ENCODE measurements around the gene APOL4.

APOL4 gene

DNA sequence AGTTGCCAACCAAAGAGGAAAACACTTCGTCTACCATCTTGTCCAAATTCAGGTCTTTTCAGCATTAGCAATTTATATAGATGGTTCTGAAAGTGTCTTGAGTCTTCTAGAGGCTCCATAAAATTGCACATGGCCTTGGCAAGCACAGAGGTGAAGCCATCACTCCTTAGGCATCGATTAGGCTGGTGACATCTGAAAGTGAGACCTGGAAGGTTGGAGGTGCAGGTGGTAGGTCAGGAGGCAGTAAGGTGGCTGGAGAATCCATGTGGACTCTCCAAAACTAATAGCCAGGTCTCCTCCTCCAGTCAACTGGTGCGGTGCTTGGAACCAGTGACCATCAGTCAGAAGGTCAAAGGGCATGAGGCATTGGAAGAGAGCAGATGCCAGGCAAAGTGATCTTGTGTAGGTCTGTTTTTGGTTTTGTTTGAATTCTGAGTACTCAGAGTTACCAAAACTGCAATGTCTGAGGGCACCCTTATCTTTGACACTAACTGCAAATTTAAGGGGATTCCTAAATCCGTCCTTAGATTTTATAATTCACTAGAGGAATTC is 44.3 kb upstream of the APOL4 start:
- TF ChIP-seq, protein P1, sequence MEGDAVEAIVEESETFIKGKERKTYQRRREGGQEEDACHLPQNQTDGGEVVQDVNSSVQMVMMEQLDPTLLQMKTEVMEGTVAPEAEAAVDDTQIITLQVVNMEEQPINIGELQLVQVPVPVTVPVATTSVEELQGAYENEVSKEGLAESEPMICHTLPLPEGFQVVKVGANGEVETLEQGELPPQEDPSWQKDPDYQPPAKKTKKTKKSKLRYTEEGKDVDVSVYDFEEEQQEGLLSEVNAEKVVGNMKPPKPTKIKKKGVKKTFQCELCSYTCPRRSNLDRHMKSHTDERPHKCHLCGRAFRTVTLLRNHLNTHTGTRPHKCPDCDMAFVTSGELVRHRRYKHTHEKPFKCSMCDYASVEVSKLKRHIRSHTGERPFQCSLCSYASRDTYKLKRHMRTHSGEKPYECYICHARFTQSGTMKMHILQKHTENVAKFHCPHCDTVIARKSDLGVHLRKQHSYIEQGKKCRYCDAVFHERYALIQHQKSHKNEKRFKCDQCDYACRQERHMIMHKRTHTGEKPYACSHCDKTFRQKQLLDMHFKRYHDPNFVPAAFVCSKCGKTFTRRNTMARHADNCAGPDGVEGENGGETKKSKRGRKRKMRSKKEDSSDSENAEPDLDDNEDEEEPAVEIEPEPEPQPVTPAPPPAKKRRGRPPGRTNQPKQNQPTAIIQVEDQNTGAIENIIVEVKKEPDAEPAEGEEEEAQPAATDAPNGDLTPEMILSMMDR (IDR thresholded peaks at IDR 0.05), result no peak
- intact Hi-C loops (cut with DNase I; ENCODE audit: low total_unique reads), result no loop called here
- Histone ChIP-seq H3K9me3 (no peaks in the 10 kb centered on the region), H3K27me3 (no peaks in the 10 kb centered on the region), H3K36me3 (no peaks in the 10 kb centered on the region), H3K4me3 (no peak overlapping the region), H3K4me1 (peaks cover 0 to 19% (median 18%) of the 10 kb centered on the region in 4 donors), H3K27ac (peak overlapping the region; percentile 37 to 60)
- DNase-seq, result no peak

DNA sequence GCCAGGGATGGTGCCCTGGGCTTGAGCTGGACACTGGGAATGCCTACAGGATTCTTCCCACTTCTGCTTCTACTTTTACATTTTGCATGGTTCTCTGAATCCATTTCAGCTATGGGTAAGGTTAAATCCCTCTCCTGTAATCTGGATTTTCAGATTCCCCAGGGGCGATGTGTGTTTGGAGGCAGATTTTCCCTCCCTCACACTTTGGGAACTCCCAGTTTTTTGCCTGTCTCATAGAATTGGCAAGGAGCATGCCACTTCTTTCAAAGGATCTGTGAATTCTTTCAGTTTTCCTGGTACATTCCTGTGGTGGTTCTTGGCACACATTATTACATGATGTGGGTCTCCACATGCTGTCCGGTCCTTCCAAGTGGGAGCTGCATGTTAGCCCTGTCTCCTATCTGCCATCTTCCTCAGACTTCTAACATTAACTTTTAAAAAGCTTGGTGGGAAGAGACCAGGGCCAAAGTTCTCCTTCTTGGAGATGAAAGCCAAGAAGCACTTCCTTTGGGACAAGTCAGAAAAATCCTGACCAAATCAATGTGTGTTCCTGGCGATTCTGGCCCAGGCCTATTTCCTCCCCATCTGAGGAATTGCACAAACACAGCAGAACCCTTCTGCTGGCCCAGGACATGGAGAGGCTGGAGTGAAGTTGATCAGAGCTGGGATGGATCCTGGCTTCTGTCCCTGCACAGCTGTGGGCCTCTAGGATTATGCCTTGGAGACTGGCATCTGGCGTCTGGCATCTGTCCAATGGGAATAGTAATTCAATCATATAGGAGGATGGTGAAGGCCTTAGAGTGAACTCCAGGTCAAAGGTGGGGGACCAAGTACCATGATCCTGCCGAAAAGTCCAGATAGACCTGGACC is 43.1 kb upstream of the APOL4 start:
- peak in 1 of 2 donors; percentile 67 for DNase-seq
- intact Hi-C loops (cut with DNase I; ENCODE audit: low total_unique reads), result no loop called here
- TF ChIP-seq, protein P1 (IDR thresholded peaks at IDR 0.05), result no peak
- Histone ChIP-seq H3K27ac (peak overlapping the region; percentile 37 to 60), H3K9me3 (no peaks in the 10 kb centered on the region), H3K4me3 (no peak overlapping the region), H3K4me1 (peaks cover 0 to 23% (median 20%) of the 10 kb centered on the region in 4 donors), H3K27me3 (no peaks in the 10 kb centered on the region), H3K36me3 (no peaks in the 10 kb centered on the region)

DNA sequence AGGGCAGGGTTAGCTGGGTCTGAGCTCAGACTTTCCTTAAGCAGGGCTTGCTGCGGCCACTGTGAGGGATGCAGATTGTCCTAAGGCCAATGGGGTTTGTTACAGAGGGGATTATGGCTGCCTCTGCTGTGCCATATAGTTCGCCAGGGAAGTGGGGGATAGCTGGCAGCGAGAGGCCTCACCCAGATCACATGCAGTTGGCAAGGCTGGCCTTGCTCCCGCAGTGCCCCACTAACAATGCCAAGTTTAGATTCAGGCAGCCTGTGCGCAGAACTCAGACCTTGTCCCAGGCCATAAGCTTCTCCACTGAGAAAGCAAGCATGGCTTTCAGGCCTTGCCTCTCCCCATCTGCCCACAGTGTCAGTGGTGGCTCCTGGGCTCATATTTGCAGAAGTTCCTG is 42.4 kb upstream of the APOL4 start:
- H3K4me3 ChIP-seq, result no peak overlapping the region
- H3K27ac ChIP-seq, result peak overlapping the region; percentile 37 to 60
- no peaks in the 10 kb centered on the region for H3K27me3 ChIP-seq
- H3K9me3 ChIP-seq, result no peaks in the 10 kb centered on the region
- TF ChIP-seq, protein P1 (IDR thresholded peaks at IDR 0.05), result no peak
- H3K4me1 ChIP-seq, result peaks cover 0 to 26% (median 22%) of the 10 kb centered on the region in 4 donors
- DNase-seq, result no peak
- intact Hi-C loops (cut with DNase I; ENCODE audit: low total_unique reads), result no loop called here
- H3K36me3 ChIP-seq, result no peaks in the 10 kb centered on the region

DNA sequence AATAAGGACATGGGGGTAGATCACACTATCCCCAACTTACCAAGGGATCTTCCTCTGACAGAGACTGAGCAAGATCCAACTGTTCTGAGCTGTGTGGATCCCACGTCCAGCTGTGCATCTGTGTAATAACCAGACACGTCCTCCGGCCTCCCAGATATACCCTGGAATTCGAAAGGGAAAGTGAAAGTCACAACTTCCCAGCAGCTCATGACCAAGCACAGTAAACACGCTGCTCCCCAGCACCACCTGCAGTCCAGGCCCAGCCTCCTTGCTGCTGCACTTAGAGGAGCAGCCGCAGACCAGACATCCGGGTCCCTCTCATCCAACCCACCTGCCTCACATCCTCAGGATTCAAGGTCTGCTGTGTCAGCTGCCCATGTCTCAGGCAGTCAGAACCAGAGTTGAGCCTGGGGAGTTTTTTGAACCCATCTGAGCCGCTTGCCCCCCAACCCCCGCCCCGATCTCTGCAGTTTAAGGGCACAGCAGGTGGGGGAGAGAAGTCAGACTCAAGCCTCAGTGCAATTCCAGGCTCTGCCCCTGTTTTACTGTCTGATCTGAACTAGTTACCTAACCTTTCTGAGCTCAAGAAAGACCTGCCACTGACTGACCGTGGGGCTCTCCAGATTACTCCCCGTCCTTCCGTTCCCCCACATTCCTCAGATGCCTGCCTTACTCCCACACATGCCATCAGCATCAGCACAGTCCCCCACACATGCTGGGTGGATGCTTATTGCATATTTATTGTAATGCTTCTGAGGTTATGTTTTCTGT is 38.0 kb upstream of the APOL4 start, which contains the start of gene APOL2:
Gene APOL2 (minus strand): TSS at position 127 of the 771 bp plus-strand sequence. CDS start 6,365 bp downstream, outside the sequence.
- Histone ChIP-seq H3K27ac (peak within 1 kb of the TSS; percentile 83 to 87), H3K36me3 (peaks cover 0 to 13% (median 0%) of the 10 kb centered on the region in 3 donors), H3K9me3 (no peaks in the 10 kb centered on the region), H3K27me3 (no peaks in the 10 kb centered on the region), H3K4me1 (peaks cover 0 to 53% (median 37%) of the 10 kb centered on the region in 4 donors), H3K4me3 (peak within 1 kb of the TSS; percentile 60)
- TF ChIP-seq, protein P1 (IDR thresholded peaks at IDR 0.05), result peak; percentile 52 to 69
- intact Hi-C loops (cut with DNase I; ENCODE audit: low total_unique reads), result no loop called here
- peak; percentile 92 to 95 for DNase-seq

DNA sequence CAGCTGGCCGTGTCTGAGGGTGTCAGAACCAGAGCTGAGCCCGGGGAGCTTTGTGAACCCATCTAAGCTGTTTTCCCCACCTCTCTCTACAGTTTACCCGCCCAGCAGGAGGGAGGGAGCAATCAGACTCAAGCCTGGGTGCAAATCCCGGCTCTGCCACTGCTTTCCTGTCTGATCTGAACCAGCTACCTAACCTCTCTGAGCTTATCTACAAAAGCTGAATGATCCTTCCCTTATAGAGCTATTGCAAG is 37.5 kb upstream of the APOL4 start:
- Histone ChIP-seq H3K27me3 (no peaks in the 10 kb centered on the region), H3K4me3 (peak overlapping the region; percentile 60), H3K4me1 (peaks cover 0 to 53% (median 32%) of the 10 kb centered on the region in 4 donors), H3K27ac (peak overlapping the region; percentile 83 to 87), H3K9me3 (no peaks in the 10 kb centered on the region), H3K36me3 (peaks cover 0 to 13% (median 0%) of the 10 kb centered on the region in 3 donors)
- TF ChIP-seq, protein P1 (IDR thresholded peaks at IDR 0.05), result no peak
- no peak for DNase-seq
- intact Hi-C loops (cut with DNase I; ENCODE audit: low total_unique reads), result no loop called here

All from tibial artery (tissue), 4 donors.